Lung microvascular endothelial cell (primary cell): ENCODE measurements around the gene CAPN8. TPM values are rescaled to one million over a fixed set of nuclear protein-coding genes. Genes with fewer than 3 reads are reported as not detected.

Experiments used
- DNase-seq, 2 donors: peaks; one replicate each; pipeline versions ENCODE4 v3.0.0 to v3.0.0-alpha.2; 2010; ENCODE audit warnings: low read depth in 2 of 2
- total RNA-seq: library from RNA; depleted of rRNA; stranded (reverse); fragments of >200 nt; gene quantifications from 2 replicates; pipeline ENCODE4 v1.2.1, GENCODE V29; 2014

CAPN8 gene
- total RNA-seq, 1 donor from 2014 or later = not detected

- DNase-seq = no peak
These were observed 46.8 kb downstream of the CAPN8 start for GRCh38 chr1:223618680-223619079.

GRCh38 chr1:223617323-223618070 lies 48.0 kb downstream of the CAPN8 start:
- DNase-seq = peak; percentile 36 to 55

- no peak for DNase-seq
These were observed 48.9 kb downstream of the CAPN8 start for GRCh38 chr1:223616586-223616985.

GRCh38 chr1:223611936-223612335 lies 53.6 kb downstream of the CAPN8 start:
- DNase-seq = peak; percentile 40 to 57

- DNase-seq = no peak
These were observed 55.5 kb downstream of the CAPN8 start for GRCh38 chr1:223609977-223610376.

GRCh38 chr1:223609066-223609465 lies 56.4 kb downstream of the CAPN8 start:
- no peak for DNase-seq

GRCh38 chr1:223558512-223558911 lies 107.0 kb downstream of the CAPN8 start:
- no peak for DNase-seq

GRCh38 chr1:223557130-223557475 lies 108.4 kb downstream of the CAPN8 start:
- no peak for DNase-seq

- DNase-seq = peak; percentile 53 to 55
These were observed 108.9 kb downstream of the CAPN8 start for GRCh38 chr1:223556414-223557129.

GRCh38 chr1:223553957-223554356 lies 111.5 kb downstream of the CAPN8 start:
- DNase-seq = no peak

GRCh38 chr1:223551610-223552009 lies 113.9 kb downstream of the CAPN8 start:
- DNase-seq = no peak

GRCh38 chr1:223549740-223550139 lies 115.8 kb downstream of the CAPN8 start:
- no peak for DNase-seq

GRCh38 chr1:223547316-223548114 lies 118.0 kb downstream of the CAPN8 start:
- no peak for DNase-seq

GRCh38 chr1:223545343-223545742 lies 120.2 kb downstream of the CAPN8 start:
- no peak for DNase-seq

GRCh38 chr1:223543560-223543959 lies 121.9 kb downstream of the CAPN8 start:
- DNase-seq = no peak

GRCh38 chr1:223542831-223543230 lies 122.7 kb downstream of the CAPN8 start:
- no peak for DNase-seq

GRCh38 chr1:223540485-223541106 lies 124.9 kb downstream of the CAPN8 start:
- DNase-seq = no peak

- DNase-seq = no peak
These were observed 125.8 kb downstream of the CAPN8 start for GRCh38 chr1:223539750-223540149.

GRCh38 chr1:223538981-223539380 lies 126.5 kb downstream of the CAPN8 start:
- no peak for DNase-seq

GRCh38 chr1:223535319-223535718 lies 130.2 kb downstream of the CAPN8 start:
- no peak for DNase-seq

- DNase-seq = no peak
These were observed 130.8 kb downstream of the CAPN8 start for GRCh38 chr1:223534677-223535076.

GRCh38 chr1:223533708-223534107 lies 131.8 kb downstream of the CAPN8 start:
- no peak for DNase-seq
